Stimulated activated CD8-positive, alpha-beta memory T cell treated with anti-CD3 and anti-CD28 coated beads, Interleukin-7, amount 100 ng/mL, for 48 hours (primary cell): Measurements from ENCODE around the gene MTHFD1L.

ENCODE experiments used
- DNase-seq, 2 donors: peaks; one replicate each; pipeline ENCODE4 v3.0.0-alpha.2; 2020; ENCODE audit warnings: low read depth in 1 of 2; ENCODE audit errors: extremely low read depth in 1 of 2

Gene MTHFD1L

GRCh38 chr6:150897400-150897943 is 32.0 kb downstream of the MTHFD1L start:
- DNase-seq: no peak

GRCh38 chr6:150898399-150899170 is 33.1 kb downstream of the MTHFD1L start:
- DNase-seq: no peak

GRCh38 chr6:150899231-150899630 is 33.7 kb downstream of the MTHFD1L start:
- no peak for DNase-seq

- DNase-seq: no peak
These were observed 34.5 kb downstream of the MTHFD1L start for GRCh38 chr6:150900049-150900448.

GRCh38 chr6:150902142-150902776 is 36.8 kb downstream of the MTHFD1L start:
- no peak for DNase-seq

- no peak for DNase-seq
These were observed 40.3 kb downstream of the MTHFD1L start for GRCh38 chr6:150905769-150906168.

GRCh38 chr6:150906641-150907326 is 41.3 kb downstream of the MTHFD1L start:
- no peak for DNase-seq

GRCh38 chr6:150907383-150907782 is 41.9 kb downstream of the MTHFD1L start:
- no peak for DNase-seq

- DNase-seq: no peak
These were observed 43.4 kb downstream of the MTHFD1L start for GRCh38 chr6:150908901-150909300.

GRCh38 chr6:150910561-150910960 is 45.1 kb downstream of the MTHFD1L start:
- DNase-seq: no peak

- DNase-seq: no peak
These were observed 48.9 kb downstream of the MTHFD1L start for GRCh38 chr6:150914372-150914771.

- DNase-seq: no peak
These were observed 49.8 kb downstream of the MTHFD1L start for GRCh38 chr6:150915131-150915879.

GRCh38 chr6:150915880-150916265 is 50.4 kb downstream of the MTHFD1L start:
- no peak for DNase-seq

- DNase-seq: no peak
These were observed 54.4 kb downstream of the MTHFD1L start for GRCh38 chr6:150919938-150920337.

GRCh38 chr6:150922137-150922536 is 56.6 kb downstream of the MTHFD1L start:
- no peak for DNase-seq

GRCh38 chr6:150924808-150925589 is 59.5 kb downstream of the MTHFD1L start:
- no peak for DNase-seq

GRCh38 chr6:150925590-150925928 is 60.1 kb downstream of the MTHFD1L start:
- no peak for DNase-seq

- DNase-seq: no peak
These were observed 60.5 kb downstream of the MTHFD1L start for GRCh38 chr6:150925976-150926375.

GRCh38 chr6:150928882-150929281 is 63.4 kb downstream of the MTHFD1L start:
- no peak for DNase-seq

GRCh38 chr6:150929416-150929815 is 63.9 kb downstream of the MTHFD1L start:
- no peak for DNase-seq
